Colonic mucosa (tissue), 4 donors: ENCODE data around the gene MED15. TPM values are rescaled to one million over a fixed set of nuclear protein-coding genes. Genes with fewer than 3 reads are reported as not detected.

Experiments used
- DNase-seq: peaks from one replicate; pipeline ENCODE4 v3.0.0-alpha.2; 2020
- H3K27ac ChIP-seq: fragments of 200-600 bp; one replicate; pipeline ENCODE4 v1.8.0; 2021
- H3K27me3 ChIP-seq: fragments of 200-600 bp; one replicate; pipeline ENCODE4 v1.8.0; 2021
- H3K36me3 ChIP-seq: fragments of 200-600 bp; one replicate; pipeline ENCODE4 v1.8.0; 2021
- H3K4me1 ChIP-seq: fragments of 200-600 bp; one replicate; pipeline ENCODE4 v1.8.0; 2021; ENCODE audit warnings: mild to moderate bottlenecking
- H3K4me3 ChIP-seq: fragments of 200-600 bp; one replicate; pipeline ENCODE4 v1.8.0; 2021
- H3K9ac ChIP-seq, 2 donors: one replicate each; pipeline ENCODE4 v1.7.0; 2013; ENCODE audit warnings: control low read depth in 2 of 2, low read depth in 2 of 2, low read length in 2 of 2
- H3K9me3 ChIP-seq: fragments of 200-600 bp; one replicate; pipeline ENCODE4 v1.8.0; 2021
- CTCF ChIP-seq: fragments of 200-600 bp; IDR thresholded peaks from one replicate; pipeline ENCODE4 v1.8.0; 2022; ENCODE audit warnings: antibody characterized with exemption, mild to moderate bottlenecking
- intact Hi-C: fragments of 100-400 bp; cut with DNase I; formaldehyde crosslinking; loops from one replicate; pipeline ENCODE4 v1.14.1; 2022
- total RNA-seq, 2 donors: library from RNA; stranded (reverse); fragmentation: NEBNext Ultra II Directional in 1 of 2; extraction: Animal tissue kit (Norgen Biotek cat#: 25700) in 1 of 2; gene quantifications; one replicate each; pipeline ENCODE4 v1.2.1, GENCODE V29; 2021
- donor health status: healthy.
- donor health status: DM: no; HTN: no; CAD: no.
- donor health status: DM: no; HTN: no; CAD: no.

MED15 gene
- total RNA-seq, 2 donors from 2014 or later: 93.1 to 102 TPM

GRCh38 chr22:20531154-20531403 is 23.7 kb downstream of the MED15 start:
- Histone ChIP-seq H3K4me1 (peaks cover 24% of the 10 kb centered on the region), H3K9me3 (no peaks in the 10 kb centered on the region), H3K27me3 (no peaks in the 10 kb centered on the region), H3K27ac (peak overlapping the region; percentile 63), H3K4me3 (no peak overlapping the region), H3K9ac (peak overlapping the region in 1 of 2 donors; percentile 29), H3K36me3 (no peaks in the 10 kb centered on the region)
- DNase-seq: no peak
- intact Hi-C loops: no loop called here
- no peak for TF ChIP-seq CTCF

GRCh38 chr22:20531404-20532201 is 24.2 kb downstream of the MED15 start:
- Histone ChIP-seq H3K36me3 (no peaks in the 10 kb centered on the region), H3K4me1 (peaks cover 24% of the 10 kb centered on the region), H3K4me3 (no peak overlapping the region), H3K9ac (peak overlapping the region; percentile 26 to 56), H3K27me3 (no peaks in the 10 kb centered on the region), H3K9me3 (no peaks in the 10 kb centered on the region), H3K27ac (peak overlapping the region; percentile 63)
- peak; percentile 66 for DNase-seq
- TF ChIP-seq CTCF: no peak
- intact Hi-C loops: no loop called here

- no peaks in the 10 kb centered on the region for H3K9me3 ChIP-seq
- H3K27ac ChIP-seq: peak overlapping the region; percentile 63
- TF ChIP-seq CTCF: no peak
- no peaks in the 10 kb centered on the region for H3K27me3 ChIP-seq
- no peak overlapping the region for H3K4me3 ChIP-seq
- no peak for DNase-seq
- H3K9ac ChIP-seq: no peak overlapping the region
- H3K36me3 ChIP-seq: peaks cover 6% of the 10 kb centered on the region
- peaks cover 24% of the 10 kb centered on the region for H3K4me1 ChIP-seq
- intact Hi-C loops: no loop called here
Measured at GRCh38 chr22:20532256-20532993, 25.0 kb downstream of the MED15 start.

GRCh38 chr22:20533095-20533878 is 25.9 kb downstream of the MED15 start:
- no peak for TF ChIP-seq CTCF
- Histone ChIP-seq H3K9me3 (no peaks in the 10 kb centered on the region), H3K27ac (no peak overlapping the region), H3K4me1 (peaks cover 24% of the 10 kb centered on the region), H3K27me3 (no peaks in the 10 kb centered on the region), H3K36me3 (peaks cover 8% of the 10 kb centered on the region), H3K4me3 (no peak overlapping the region), H3K9ac (no peak overlapping the region)
- no peak for DNase-seq
- intact Hi-C loops: no loop called here

- Histone ChIP-seq H3K27me3 (no peaks in the 10 kb centered on the region), H3K9ac (no peak overlapping the region), H3K4me1 (peaks cover 24% of the 10 kb centered on the region), H3K9me3 (no peaks in the 10 kb centered on the region), H3K36me3 (peaks cover 8% of the 10 kb centered on the region), H3K4me3 (no peak overlapping the region), H3K27ac (no peak overlapping the region)
- DNase-seq: no peak
- intact Hi-C loops: no loop called here
- TF ChIP-seq CTCF: no peak
Measured at GRCh38 chr22:20533879-20534265, 26.5 kb downstream of the MED15 start.
